22Rv1 (cell line): ENCODE results near the gene SLC2A13.

Experiments used
- ZFX ChIP-seq: fragments of 450-650 bp; IDR thresholded peaks from 2 replicates; pipeline ENCODE4 v1.6.1; 2017; ENCODE audit warnings: antibody characterized with exemption, borderline replicate concordance
- TF ChIP-seq, protein P1 (sequence below): fragments of 450-650 bp; IDR thresholded peaks from 2 replicates; pipeline ENCODE4 v1.5.1; 2017; ENCODE audit warnings: mild to moderate bottlenecking

DNA sequence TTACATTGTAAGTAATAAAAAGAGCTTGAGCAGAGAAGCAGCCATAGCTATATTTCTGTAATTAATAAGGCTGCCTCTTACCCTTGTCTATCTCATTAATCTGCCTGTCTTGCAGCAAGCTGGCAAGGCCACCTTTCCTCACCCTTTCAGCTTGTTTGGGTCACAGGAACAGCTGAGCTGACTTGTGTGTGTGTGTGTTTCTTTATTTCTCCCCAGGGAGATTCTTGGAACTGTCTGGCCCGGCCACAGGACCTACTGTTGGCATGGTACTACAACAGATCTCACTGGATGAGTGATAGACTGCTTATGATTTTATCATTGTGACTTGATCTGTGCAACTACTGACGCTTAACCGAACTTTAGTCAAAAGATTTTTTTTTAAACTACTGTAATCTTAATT, 213.7 kb downstream of the SLC2A13 start:
- TF ChIP-seq, protein P1, sequence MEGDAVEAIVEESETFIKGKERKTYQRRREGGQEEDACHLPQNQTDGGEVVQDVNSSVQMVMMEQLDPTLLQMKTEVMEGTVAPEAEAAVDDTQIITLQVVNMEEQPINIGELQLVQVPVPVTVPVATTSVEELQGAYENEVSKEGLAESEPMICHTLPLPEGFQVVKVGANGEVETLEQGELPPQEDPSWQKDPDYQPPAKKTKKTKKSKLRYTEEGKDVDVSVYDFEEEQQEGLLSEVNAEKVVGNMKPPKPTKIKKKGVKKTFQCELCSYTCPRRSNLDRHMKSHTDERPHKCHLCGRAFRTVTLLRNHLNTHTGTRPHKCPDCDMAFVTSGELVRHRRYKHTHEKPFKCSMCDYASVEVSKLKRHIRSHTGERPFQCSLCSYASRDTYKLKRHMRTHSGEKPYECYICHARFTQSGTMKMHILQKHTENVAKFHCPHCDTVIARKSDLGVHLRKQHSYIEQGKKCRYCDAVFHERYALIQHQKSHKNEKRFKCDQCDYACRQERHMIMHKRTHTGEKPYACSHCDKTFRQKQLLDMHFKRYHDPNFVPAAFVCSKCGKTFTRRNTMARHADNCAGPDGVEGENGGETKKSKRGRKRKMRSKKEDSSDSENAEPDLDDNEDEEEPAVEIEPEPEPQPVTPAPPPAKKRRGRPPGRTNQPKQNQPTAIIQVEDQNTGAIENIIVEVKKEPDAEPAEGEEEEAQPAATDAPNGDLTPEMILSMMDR, result no peak
- TF ChIP-seq ZFX, result no peak
